KMS-11 (cell line): ENCODE measurements around the gene VGLL2.

Source experiments
- H2AFZ ChIP-seq: fragments of 200-600 bp; sonication (generic); 2 replicates; pipeline ENCODE4 v1.6.1; 2016; ENCODE audit warnings: antibody characterized with exemption, mixed run types, low read depth
- H3K27ac ChIP-seq: fragments of 200-600 bp; sonication (generic); 2 replicates; pipeline ENCODE4 v1.6.1; 2016; ENCODE audit warnings: mild to moderate bottlenecking, mixed run types
- H3K27me3 ChIP-seq: fragments of 200-600 bp; sonication (generic); 2 replicates; pipeline ENCODE4 v1.6.1; 2017; ENCODE audit warnings: mild to moderate bottlenecking, low read depth, mixed run types, moderate library complexity; ENCODE audit not compliant: insufficient read depth
- H3K36me3 ChIP-seq: fragments of 200-600 bp; sonication (generic); 2 replicates; pipeline ENCODE4 v1.6.1; 2017; ENCODE audit warnings: mild to moderate bottlenecking, mixed run types; ENCODE audit not compliant: insufficient read depth
- H3K4me1 ChIP-seq: fragments of 200-600 bp; sonication (generic); 2 replicates; pipeline ENCODE4 v1.6.1; 2016; ENCODE audit warnings: mild to moderate bottlenecking, low read depth, mixed run types; ENCODE audit not compliant: poor library complexity, severe bottlenecking
- H3K4me2 ChIP-seq: fragments of 200-600 bp; sonication (generic); 2 replicates; pipeline ENCODE4 v1.7.0; 2016; ENCODE audit warnings: mild to moderate bottlenecking, mixed run types
- H3K4me3 ChIP-seq: fragments of 200-600 bp; sonication (generic); IDR thresholded peaks from 2 replicates; pipeline ENCODE4 v1.6.1; 2017; ENCODE audit warnings: low read depth, low read length, mixed read lengths; ENCODE audit not compliant: insufficient read depth
- H3K79me2 ChIP-seq: fragments of 200-600 bp; sonication (generic); 2 replicates; pipeline ENCODE4 v1.6.1; 2016; ENCODE audit warnings: low read depth, mixed run types; ENCODE audit not compliant: insufficient read depth
- H3K9ac ChIP-seq: fragments of 200-600 bp; sonication (generic); 2 replicates; pipeline ENCODE4 v1.6.1; 2016; ENCODE audit warnings: mild to moderate bottlenecking, mixed run types
- H4K20me1 ChIP-seq: fragments of 200-600 bp; sonication (generic); 2 replicates; pipeline ENCODE4 v1.6.1; 2016; ENCODE audit warnings: mild to moderate bottlenecking, mixed run types; ENCODE audit not compliant: insufficient read depth
- TF ChIP-seq, protein P1 (sequence below): fragments of 200-600 bp; sonication (generic); conservative IDR thresholded peaks from 2 replicates; pipeline ENCODE4 v1.6.1; 2017; ENCODE audit warnings: low read depth, mild to moderate bottlenecking, antibody characterized with exemption, low read length, moderate library complexity, mixed read lengths

Gene VGLL2

DNA sequence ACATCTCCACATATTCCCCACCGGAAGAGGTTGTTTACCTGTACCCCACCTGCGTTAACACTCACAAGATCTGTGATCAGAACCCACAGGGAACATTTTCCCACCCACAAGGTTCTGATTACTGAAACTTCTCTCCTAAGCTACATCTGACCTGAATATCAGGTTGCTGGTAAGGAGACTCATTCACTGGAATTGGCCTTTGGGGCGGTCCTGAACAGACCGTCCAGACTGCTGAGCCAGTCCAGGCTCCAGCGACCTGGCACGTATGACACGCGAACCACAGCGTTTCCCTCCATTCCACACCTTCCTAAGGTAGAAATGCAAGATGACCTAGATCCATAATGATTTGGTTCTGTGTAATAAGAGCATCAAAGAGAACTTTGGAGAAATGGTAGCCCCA, 9.8 kb downstream of the VGLL2 start:
- no peak overlapping the region for H3K27ac ChIP-seq
- H3K9ac ChIP-seq, result no peak overlapping the region
- peaks cover 21% of the 10 kb centered on the region for H3K4me1 ChIP-seq
- no peak overlapping the region for H3K4me3 ChIP-seq
- H3K36me3 ChIP-seq, result no peaks in the 10 kb centered on the region
- H3K27me3 ChIP-seq, result no peaks in the 10 kb centered on the region
- H3K4me2 ChIP-seq, result no peak overlapping the region
- H2AFZ ChIP-seq, result no peak overlapping the region
- no peaks in the 10 kb centered on the region for H3K79me2 ChIP-seq
- H4K20me1 ChIP-seq, result no peaks in the 10 kb centered on the region
- TF ChIP-seq, protein P1, sequence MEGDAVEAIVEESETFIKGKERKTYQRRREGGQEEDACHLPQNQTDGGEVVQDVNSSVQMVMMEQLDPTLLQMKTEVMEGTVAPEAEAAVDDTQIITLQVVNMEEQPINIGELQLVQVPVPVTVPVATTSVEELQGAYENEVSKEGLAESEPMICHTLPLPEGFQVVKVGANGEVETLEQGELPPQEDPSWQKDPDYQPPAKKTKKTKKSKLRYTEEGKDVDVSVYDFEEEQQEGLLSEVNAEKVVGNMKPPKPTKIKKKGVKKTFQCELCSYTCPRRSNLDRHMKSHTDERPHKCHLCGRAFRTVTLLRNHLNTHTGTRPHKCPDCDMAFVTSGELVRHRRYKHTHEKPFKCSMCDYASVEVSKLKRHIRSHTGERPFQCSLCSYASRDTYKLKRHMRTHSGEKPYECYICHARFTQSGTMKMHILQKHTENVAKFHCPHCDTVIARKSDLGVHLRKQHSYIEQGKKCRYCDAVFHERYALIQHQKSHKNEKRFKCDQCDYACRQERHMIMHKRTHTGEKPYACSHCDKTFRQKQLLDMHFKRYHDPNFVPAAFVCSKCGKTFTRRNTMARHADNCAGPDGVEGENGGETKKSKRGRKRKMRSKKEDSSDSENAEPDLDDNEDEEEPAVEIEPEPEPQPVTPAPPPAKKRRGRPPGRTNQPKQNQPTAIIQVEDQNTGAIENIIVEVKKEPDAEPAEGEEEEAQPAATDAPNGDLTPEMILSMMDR, result no peak

DNA sequence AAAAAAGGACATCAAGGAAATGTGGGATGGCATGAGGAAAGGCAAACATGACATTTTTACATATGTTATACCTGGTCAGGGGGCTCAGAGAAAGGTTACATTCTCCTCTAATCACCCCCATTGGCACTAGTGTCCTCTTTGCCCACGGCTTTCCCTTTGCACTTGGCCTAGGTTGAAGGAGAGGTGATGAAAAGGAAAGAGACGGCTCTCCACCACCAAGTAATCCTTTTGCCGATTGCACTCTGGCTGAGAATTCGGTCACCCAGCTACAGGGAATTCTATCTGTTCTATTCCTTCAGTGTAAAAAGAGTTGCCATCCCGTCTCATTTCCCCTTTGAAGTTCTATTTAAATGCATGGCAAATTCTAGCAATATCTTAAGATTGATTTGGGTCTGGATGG, 10.4 kb downstream of the VGLL2 start:
- Histone ChIP-seq H3K79me2 (no peaks in the 10 kb centered on the region), H3K4me1 (peaks cover 21% of the 10 kb centered on the region), H3K27me3 (no peaks in the 10 kb centered on the region), H3K36me3 (no peaks in the 10 kb centered on the region), H3K4me3 (no peak overlapping the region), H3K4me2 (no peak overlapping the region), H4K20me1 (no peaks in the 10 kb centered on the region), H3K27ac (no peak overlapping the region), H3K9ac (no peak overlapping the region), H2AFZ (no peak overlapping the region)
- TF ChIP-seq, protein P1, result no peak

DNA sequence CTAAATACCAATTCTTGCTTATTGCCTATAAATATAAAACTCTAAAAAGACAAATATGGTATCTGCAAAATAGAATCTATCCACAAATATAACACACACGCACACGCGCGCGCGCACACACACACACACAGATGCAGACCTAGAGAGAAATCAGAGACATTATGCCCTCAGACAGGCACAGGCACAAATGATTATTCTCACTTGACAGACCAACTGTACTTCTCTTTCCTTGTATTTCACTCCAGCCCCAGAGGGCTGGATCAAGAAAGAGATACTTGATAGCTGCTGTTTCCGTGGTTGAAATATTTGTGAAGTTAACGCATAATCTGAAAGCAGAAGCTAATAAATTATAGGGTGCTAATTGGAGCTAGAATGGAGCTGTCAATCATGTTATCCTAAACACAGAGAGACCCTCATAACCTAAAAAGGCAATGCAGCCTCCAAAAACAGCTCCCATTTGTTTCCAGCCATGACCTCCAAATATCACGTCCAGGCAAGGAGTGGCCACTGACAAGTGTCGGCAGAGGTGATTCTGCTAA, 11.5 kb downstream of the VGLL2 start:
- Histone ChIP-seq H3K79me2 (no peaks in the 10 kb centered on the region), H4K20me1 (no peaks in the 10 kb centered on the region), H3K4me3 (no peak overlapping the region), H3K27ac (no peak overlapping the region), H3K36me3 (no peaks in the 10 kb centered on the region), H3K27me3 (no peaks in the 10 kb centered on the region), H3K9ac (no peak overlapping the region), H3K4me1 (peaks cover 16% of the 10 kb centered on the region), H2AFZ (no peak overlapping the region), H3K4me2 (no peak overlapping the region)
- TF ChIP-seq, protein P1, result no peak

DNA sequence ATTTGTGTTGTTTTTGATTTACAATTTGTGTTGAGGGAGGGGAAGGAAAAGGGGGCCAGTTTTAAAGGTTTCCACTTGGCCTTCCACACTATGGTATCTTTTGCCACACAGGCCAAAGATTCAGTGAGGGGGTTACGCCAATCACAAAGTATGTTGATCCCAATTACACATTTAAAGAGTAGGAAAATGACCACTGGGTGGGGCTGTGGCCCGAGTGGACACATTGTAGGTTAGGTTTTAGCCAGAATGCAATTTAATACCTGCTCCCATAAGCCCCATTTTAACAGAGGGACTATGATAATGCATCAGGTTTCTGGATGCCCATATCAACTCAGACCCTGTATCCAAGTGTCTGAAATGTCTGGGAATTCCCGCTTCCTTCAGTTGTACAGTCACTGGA, 15.6 kb downstream of the VGLL2 start:
- Histone ChIP-seq H3K36me3 (no peaks in the 10 kb centered on the region), H3K9ac (no peak overlapping the region), H3K79me2 (no peaks in the 10 kb centered on the region), H3K27me3 (no peaks in the 10 kb centered on the region), H4K20me1 (no peaks in the 10 kb centered on the region), H3K4me2 (no peak overlapping the region), H3K4me1 (no peaks in the 10 kb centered on the region), H3K4me3 (no peak overlapping the region), H2AFZ (no peak overlapping the region), H3K27ac (no peak overlapping the region)
- TF ChIP-seq, protein P1, result no peak
